ENCODE data around the gene C1R.

C1R gene

GRCh38 chr12:7134396-7135166 lies 42.3 kb upstream of the C1R start:
- H3K4me3 ChIP-seq (ENCODE audit: low read depth, low read length), result no peak overlapping the region
- no peak for TF ChIP-seq CTCF (IDR thresholded peaks at IDR 0.05; ENCODE audit: borderline replicate concordance, insufficient read depth, low read depth, low read length)

GRCh38 chr12:7131502-7131866 lies 39.2 kb upstream of the C1R start:
- no peak overlapping the region for H3K4me3 ChIP-seq (ENCODE audit: low read depth, low read length)
- no peak for TF ChIP-seq CTCF (IDR thresholded peaks at IDR 0.05; ENCODE audit: borderline replicate concordance, insufficient read depth, low read depth, low read length)

GRCh38 chr12:7130701-7131501 lies 38.7 kb upstream of the C1R start:
- peak overlapping the region; percentile 73 for H3K4me3 ChIP-seq (ENCODE audit: low read depth, low read length)
- TF ChIP-seq CTCF (IDR thresholded peaks at IDR 0.05; ENCODE audit: borderline replicate concordance, insufficient read depth, low read depth, low read length), result no peak

GRCh38 chr12:7129872-7130691 lies 37.8 kb upstream of the C1R start, which contains the start of gene CLSTN3:
Gene CLSTN3 (plus strand): TSS chr12:7130371. CDS start chr12:7130649, 278 bp downstream.
- H3K4me3 ChIP-seq (ENCODE audit: low read depth, low read length), result peak within 1 kb of the TSS; percentile 73
- TF ChIP-seq CTCF (IDR thresholded peaks at IDR 0.05; ENCODE audit: borderline replicate concordance, insufficient read depth, low read depth, low read length), result no peak

GRCh38 chr12:7129287-7129871 lies 37.1 kb upstream of the C1R start:
- H3K4me3 ChIP-seq (ENCODE audit: low read depth, low read length), result peak overlapping the region; percentile 73
- TF ChIP-seq CTCF (IDR thresholded peaks at IDR 0.05; ENCODE audit: borderline replicate concordance, insufficient read depth, low read depth, low read length), result no peak

- peak within 1 kb of the TSS; percentile 73 for H3K4me3 ChIP-seq (ENCODE audit: low read depth, low read length)
- no peak for TF ChIP-seq CTCF (IDR thresholded peaks at IDR 0.05; ENCODE audit: borderline replicate concordance, insufficient read depth, low read depth, low read length)
These were observed 36.5 kb upstream of the C1R start, which contains the start of gene RBP5 for GRCh38 chr12:7128681-7129286. Gene RBP5 (minus strand): TSS chr12:7128889. CDS start chr12:7128775, 114 bp downstream.
